GM18951 (cell line): ENCODE results near the gene RIN3.

Experiments
- POLR2A ChIP-seq: IDR thresholded peaks from 4 replicates; pipeline ENCODE4 v1.6.1; 2011; ENCODE audit warnings: mild to moderate bottlenecking; ENCODE audit not compliant: insufficient read length, insufficient read depth; ENCODE audit errors: extremely low read depth
- in situ Hi-C: fragments of 300-500 bp; cut with MboI; formaldehyde crosslinking; loops from one replicate; pipeline ENCODE4 v1.12.0; 2022; ENCODE audit warnings: low sequenced_read_pairs, mixed read lengths, inconsistent platforms; ENCODE audit not compliant: unreplicated experiment

Gene RIN3

DNA sequence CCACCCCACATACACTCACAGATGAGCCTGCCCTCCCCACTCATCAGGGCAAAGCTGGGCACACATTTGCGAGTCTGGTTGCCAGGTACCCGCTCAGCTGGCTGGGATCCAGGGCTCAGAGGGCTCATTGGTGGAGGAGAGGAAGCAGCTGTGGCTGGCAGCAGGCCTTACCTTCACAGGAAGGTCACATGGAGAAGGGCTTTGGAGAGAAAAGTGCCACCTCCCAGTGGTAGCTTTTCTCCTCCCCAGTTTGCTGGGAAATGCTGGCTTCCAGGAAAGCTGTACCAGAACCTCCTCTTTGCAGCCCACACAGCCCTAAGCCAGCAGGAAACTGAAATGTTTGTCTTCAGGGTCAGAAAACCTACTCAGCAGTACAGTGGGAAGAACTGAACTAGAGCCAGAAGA is 179.2 kb downstream of the RIN3 start:
- TF ChIP-seq POLR2A = no peak
- in situ Hi-C loops = loop anchor here (25.0 kb wide), 1 partner anchor 556 kb away; no protein-coding TSS in a partner anchor

GRCh38 chr14:92693998-92694795 is 180.6 kb downstream of the RIN3 start:
- no peak for TF ChIP-seq POLR2A
- in situ Hi-C loops = loop anchor here (25.0 kb wide), 1 partner anchor 557 kb away; no protein-coding TSS in a partner anchor

DNA sequence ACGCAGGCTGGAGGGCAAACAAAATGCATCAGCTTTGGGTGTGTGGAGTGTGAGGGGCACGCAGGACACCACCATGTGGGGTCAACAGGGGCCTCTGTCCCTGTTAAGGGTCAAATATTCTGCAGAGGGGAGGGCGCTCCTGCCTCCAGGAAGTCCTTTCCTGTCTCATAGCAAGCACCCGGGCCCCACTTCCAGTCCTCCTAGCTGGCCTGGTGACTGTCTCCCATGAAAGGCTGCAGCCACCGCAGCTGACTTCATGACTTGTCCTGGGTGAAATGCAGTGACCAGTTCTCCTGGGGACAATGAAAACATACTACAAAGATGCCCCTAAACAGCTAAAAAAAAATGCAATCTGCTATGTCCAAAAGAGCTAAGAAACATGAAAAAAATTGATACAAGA is 181.2 kb downstream of the RIN3 start:
- TF ChIP-seq POLR2A = no peak
- in situ Hi-C loops = loop anchor here (25.0 kb wide), 1 partner anchor 558 kb away; no protein-coding TSS in a partner anchor

DNA sequence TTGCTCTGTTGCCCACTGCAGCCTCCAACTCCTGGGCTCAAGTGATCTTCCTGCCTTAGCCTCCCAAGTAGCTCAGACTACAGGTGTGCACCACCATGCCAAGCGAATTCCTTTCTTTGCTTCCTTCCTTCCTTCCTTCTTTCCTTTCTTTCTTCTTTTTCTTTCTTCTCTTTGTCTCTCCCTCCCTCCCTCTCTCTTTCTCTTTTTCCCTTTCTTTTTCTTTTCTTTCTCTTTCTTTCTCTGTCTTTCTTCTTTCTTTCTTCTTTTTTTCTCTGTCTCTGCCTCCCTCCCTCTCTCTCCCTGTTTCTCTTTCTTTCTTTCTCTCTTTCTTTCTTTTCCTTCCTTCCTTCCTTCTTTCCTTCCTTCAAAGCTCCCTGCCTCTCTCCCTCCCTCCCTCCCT is 182.0 kb downstream of the RIN3 start:
- TF ChIP-seq POLR2A = no peak
- in situ Hi-C loops = loop anchor here (25.0 kb wide), 1 partner anchor 558 kb away; no protein-coding TSS in a partner anchor

DNA sequence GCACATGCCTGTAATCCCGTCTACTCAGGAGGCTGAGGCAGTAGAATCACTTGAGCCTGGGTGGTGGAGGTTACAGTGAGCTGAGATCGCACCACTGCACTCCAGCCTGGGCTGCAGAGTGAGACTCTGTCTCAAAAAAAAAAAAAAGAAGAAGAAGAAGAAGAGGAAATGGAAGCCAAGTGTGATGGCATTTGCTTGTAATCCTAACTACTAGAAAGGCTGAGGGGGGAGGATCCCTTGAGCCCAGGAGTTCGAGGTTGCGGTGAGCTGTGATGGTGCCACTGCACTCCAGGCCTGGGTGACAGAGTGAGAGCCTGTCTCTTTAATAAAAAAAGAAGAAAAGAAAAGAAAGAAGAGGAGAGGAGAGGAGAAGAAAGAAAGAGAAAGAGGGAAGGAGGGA is 182.8 kb downstream of the RIN3 start:
- in situ Hi-C loops = loop anchor here (25.0 kb wide), 1 partner anchor 559 kb away; no protein-coding TSS in a partner anchor
- no peak for TF ChIP-seq POLR2A

GRCh38 chr14:92698393-92698792 is 184.8 kb downstream of the RIN3 start:
- TF ChIP-seq POLR2A = no peak
- in situ Hi-C loops = loop anchor here (25.0 kb wide), 1 partner anchor 561 kb away; no protein-coding TSS in a partner anchor

- in situ Hi-C loops = no loop called here
- no peak for TF ChIP-seq POLR2A
Observed at GRCh38 chr14:92701826-92702225, 188.2 kb downstream of the RIN3 start.

GRCh38 chr14:92702441-92702918 is 188.9 kb downstream of the RIN3 start:
- TF ChIP-seq POLR2A = no peak
- in situ Hi-C loops = no loop called here

- TF ChIP-seq POLR2A = no peak
- in situ Hi-C loops = no loop called here
Observed at GRCh38 chr14:92703516-92703915, 189.9 kb downstream of the RIN3 start.

DNA sequence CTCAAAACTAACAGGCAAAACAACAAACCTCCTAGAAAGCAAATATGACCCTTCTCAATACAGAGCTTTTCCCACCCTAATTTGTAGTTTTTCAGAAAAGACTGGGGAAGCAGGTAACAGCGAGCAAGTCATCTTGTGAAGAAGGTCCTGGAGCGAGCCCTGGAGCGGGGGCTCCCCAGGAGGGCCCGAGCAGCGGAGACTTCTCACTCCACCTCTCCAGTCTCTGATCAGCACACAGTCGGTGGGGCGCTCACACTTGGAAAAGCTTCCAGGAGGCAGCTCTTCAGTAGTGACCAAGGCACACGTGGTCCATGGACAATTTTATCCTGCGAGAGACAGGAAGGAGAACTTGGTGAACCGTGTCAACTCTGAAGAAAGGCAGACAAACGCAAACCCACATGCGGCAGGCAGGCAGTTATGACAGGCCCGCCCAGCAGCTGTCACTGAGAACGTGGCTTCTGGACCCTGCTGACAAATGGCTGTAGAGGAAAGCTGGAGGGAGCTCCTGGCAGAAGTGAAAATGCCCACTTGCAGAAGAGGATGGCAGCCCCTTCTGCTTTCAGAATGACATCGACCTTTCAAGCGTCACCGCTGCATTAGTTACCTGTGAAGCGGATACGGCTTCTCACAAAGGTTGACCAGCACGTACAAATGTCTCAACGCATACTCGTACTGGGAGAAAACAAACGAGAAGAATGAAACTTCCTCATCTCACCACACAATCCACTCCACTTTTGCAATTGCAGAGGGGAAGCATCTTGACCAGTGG is 190.6 kb downstream of the RIN3 start:
- no peak for TF ChIP-seq POLR2A
- in situ Hi-C loops = no loop called here

DNA sequence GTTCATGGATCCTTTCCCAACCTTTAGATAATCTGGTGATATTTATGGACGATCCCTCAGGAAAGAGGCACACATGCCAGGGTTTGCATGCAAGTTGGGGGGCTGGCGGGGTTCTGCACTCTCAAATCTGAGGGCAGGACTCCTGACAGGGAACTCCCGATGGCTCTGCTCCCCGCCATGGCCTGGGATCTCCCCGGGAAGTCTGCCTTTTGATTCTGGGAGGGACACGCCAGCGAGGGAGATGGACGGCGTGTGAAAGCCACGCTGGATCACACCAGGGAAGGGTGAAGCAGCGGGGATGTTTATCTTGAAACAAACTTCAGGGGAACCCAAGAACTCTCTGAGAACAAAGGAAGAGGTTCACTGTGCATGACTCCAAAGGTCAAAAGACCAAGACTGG is 191.2 kb downstream of the RIN3 start:
- TF ChIP-seq POLR2A = no peak
- in situ Hi-C loops = no loop called here

DNA sequence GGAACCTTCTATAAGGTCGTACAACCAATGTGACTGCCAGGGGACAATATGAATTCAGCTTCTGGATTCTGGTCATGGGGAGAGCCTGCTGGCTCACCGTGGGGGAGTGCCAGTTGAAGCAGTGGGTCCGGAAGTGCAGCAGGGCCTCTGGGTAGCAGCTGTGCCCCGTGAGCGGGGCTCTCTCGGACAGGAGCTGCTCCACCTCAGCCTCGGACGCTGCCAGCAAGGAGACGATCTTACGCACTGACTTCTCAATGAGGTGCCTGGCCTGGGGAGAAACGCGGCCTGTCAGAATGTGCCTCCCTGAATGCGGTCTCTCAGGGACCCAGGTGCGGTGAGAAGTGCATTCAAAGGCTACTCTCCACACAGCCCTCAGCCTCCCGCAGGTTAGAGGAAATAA is 192.8 kb downstream of the RIN3 start:
- in situ Hi-C loops = no loop called here
- no peak for TF ChIP-seq POLR2A

- in situ Hi-C loops = no loop called here
- no peak for TF ChIP-seq POLR2A
Observed at GRCh38 chr14:92709340-92710000, 195.9 kb downstream of the RIN3 start.
